Dermis microvascular lymphatic vessel endothelial cell (primary cell): ENCODE data around the gene ITGA2B. TPM values are rescaled to one million over a fixed set of nuclear protein-coding genes. Genes with fewer than 3 reads are reported as not detected.
A peak's percentile ranks its signal among the peaks of the same experiment; 100 is the strongest.
"Not testable (repeated sequence)": the region's sequence is repeated elsewhere in the genome, so short reads cannot be mapped to it uniquely, and the experiment has no call there.

Source experiments
- DNase-seq, 2 donors: peaks; one replicate each; pipeline versions ENCODE4 v3.0.0 to v3.0.0-alpha.2; 2010; ENCODE audit warnings: low read depth in 2 of 2
- total RNA-seq: library from RNA; depleted of rRNA; stranded (reverse); fragments of >200 nt; gene quantifications from 2 replicates; pipeline ENCODE4 v1.2.1, GENCODE V29; 2014

The ITGA2B gene
- total RNA-seq, 1 donor from 2014 or later: 0.13 TPM

- DNase-seq: not testable (repeated sequence)
Measured at GRCh38 chr17:44394112-44394511, 4.7 kb upstream of the ITGA2B start.

DNA sequence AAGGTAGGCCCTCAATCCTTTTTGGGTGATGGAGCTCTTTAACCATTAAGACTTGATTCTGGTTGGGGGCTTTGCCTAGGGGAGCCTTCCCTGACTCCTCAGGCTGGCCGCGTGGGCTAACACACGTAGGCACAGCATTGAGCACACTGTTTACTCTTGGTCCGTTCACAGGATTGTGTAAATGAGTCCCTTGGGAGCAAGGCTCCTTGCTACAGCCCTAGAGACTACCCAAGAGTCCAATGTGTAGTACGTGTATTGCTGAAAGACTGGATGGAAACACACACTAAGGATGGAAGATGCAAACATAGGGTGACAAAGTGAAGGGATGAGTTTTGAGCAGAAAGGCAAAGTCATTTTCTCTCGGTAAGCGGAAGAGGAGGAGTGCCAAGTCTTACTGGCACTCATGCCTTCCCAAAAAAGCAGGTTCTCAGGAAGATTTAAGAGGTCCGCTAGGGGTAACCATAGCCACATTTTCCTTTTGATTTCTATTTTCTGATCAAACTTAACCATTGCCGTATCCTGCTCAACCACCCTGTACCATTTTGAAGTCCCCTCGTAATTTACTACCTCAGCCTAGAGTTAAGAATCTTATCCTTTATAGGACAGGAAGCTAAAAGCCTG is 911 bp upstream of the ITGA2B start:
- DNase-seq: no peak

GRCh38 chr17:44389723-44390202 is 314 bp upstream of the ITGA2B start:
- DNase-seq: no peak

DNA sequence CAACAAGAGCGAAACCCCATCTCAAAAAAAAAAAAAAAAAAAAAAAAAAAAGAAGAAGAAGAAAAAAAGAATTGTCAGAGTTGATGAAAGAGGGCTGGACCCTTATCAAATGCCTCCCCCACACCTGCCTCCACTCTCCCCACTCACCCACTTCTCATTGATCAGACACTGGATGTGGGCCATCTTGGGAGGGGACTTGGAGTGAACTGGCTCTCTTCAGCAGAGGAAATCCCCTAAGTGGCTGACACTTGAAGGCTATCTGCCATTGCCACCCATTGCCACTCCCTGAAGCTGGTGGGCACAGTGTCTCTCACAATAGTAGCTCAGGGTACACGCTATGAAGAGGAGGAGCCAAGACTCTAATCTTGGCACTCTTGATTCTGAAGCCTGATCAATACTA is 1.6 kb downstream of the ITGA2B start:
- DNase-seq: no peak

GRCh38 chr17:44386182-44386525 is 3.3 kb downstream of the ITGA2B start:
- no peak for DNase-seq

DNA sequence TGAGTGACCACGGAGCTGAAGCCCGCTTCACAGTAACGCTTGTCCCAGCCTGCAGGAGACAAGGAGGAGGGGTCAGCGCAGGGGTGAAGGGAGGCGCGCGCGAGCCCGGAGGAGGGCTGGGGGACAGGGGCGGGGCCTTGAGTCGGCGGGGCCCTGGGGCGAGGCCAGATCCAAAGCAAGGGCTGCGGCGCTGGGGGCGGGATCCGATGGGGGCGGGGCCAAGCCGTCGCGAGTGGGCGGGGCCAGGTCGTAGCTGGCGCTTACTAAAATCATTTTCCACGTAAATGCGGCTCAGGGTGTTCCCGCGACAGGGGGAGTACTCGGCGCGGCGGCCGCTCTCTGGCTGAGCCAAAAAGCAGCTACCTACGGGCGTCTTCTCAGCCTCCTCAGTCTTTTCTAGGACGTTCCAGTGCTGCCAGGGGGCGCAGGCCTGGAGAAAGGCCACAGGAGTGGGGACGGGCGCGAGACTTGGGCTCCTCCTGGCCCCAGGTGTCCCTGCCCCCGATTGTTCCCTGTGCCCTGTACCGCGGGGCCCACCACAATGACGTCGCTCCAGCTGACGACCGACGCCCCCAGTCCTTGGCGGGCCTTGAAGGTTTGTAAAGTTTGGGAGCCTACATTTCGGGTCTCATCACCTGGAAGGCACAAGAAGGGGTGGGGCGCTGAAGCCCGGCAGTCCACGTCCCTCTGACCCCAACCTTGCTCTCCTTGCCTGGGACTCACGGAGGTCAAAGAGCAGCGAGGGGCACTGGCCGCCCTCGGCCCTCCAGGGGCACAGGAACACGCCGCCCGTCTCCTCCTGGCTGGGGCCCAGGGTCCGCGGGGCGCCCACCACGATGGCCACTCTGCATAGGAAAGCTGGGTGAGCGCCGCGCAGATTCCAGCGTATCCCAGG is 3.9 kb downstream of the ITGA2B start:
- DNase-seq: peak in 1 of 2 donors; percentile 73

- no peak for DNase-seq
Measured at GRCh38 chr17:44384823-44385286, 4.6 kb downstream of the ITGA2B start.

- no peak for DNase-seq
Measured at GRCh38 chr17:44384281-44384822, 5.1 kb downstream of the ITGA2B start.

DNA sequence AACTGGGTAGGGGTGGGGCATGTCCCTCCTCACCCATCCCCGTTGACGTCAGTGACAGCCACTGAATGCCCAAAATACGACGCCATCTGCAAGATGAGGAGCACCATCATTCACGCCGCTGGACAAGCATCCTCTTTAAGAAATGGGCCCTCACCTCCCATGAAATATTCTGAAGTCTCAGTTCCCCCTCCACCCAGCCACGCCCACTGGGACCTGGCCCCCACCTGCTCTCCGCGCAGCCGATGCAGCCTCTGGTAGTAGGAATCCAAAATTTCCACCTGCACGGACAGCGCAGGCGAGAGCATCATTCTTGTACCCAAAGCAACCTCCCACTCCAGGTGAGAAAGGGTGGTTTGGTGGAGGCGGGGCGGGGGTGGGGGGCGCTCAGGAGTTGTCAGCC is 5.6 kb downstream of the ITGA2B start:
- no peak for DNase-seq

GRCh38 chr17:44383363-44383762 is 6.1 kb downstream of the ITGA2B start:
- DNase-seq: no peak

DNA sequence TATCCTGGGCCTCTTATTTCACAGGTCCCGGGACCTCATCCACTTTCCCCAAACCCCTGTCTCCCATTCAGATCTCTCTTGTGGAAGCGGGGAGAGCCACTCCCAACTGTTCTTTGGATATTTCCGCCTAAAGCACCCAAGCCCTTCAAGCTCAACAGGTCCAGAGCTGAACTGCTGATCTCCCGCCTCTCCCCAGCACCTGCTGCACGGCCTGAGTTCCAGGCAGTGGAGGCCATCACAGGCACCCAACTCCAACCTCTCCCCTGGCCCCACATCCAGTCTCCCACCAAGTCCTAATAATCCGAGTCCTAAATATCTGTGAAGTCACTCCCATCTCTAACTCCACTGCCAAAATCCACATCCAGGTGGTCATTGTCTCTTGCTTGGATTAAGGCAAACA is 6.5 kb downstream of the ITGA2B start:
- no peak for DNase-seq

GRCh38 chr17:44381810-44382305 is 7.6 kb downstream of the ITGA2B start:
- no peak for DNase-seq

DNA sequence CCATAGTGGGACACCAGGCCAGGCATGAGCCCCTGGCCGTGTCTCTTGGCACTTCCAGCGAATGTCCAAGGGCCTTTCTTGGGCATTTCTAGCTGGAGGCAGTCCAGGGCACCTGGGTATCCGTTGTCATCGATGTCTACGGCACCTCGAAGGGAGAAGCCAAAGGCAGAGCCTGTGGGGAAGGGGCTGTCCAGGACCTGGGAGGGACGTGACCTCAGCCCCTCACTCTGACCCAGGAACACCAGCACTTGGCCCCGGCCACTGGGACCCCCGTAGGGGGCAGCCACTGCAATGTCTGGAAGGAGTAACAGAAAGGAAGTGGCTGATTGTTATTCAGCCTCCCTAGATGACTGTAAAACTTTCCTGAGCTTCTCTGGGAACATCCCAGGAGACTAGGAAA is 8.7 kb downstream of the ITGA2B start:
- DNase-seq: no peak

GRCh38 chr17:44379887-44380286 is 9.6 kb downstream of the ITGA2B start:
- DNase-seq: no peak

GRCh38 chr17:44378171-44378705 is 11.2 kb downstream of the ITGA2B start:
- DNase-seq: no peak

GRCh38 chr17:44376779-44377178 is 12.7 kb downstream of the ITGA2B start:
- DNase-seq: no peak

- DNase-seq: no peak
Measured at GRCh38 chr17:44376124-44376523, 13.3 kb downstream of the ITGA2B start.

GRCh38 chr17:44375196-44376017 is 14.0 kb downstream of the ITGA2B start:
- DNase-seq: no peak

DNA sequence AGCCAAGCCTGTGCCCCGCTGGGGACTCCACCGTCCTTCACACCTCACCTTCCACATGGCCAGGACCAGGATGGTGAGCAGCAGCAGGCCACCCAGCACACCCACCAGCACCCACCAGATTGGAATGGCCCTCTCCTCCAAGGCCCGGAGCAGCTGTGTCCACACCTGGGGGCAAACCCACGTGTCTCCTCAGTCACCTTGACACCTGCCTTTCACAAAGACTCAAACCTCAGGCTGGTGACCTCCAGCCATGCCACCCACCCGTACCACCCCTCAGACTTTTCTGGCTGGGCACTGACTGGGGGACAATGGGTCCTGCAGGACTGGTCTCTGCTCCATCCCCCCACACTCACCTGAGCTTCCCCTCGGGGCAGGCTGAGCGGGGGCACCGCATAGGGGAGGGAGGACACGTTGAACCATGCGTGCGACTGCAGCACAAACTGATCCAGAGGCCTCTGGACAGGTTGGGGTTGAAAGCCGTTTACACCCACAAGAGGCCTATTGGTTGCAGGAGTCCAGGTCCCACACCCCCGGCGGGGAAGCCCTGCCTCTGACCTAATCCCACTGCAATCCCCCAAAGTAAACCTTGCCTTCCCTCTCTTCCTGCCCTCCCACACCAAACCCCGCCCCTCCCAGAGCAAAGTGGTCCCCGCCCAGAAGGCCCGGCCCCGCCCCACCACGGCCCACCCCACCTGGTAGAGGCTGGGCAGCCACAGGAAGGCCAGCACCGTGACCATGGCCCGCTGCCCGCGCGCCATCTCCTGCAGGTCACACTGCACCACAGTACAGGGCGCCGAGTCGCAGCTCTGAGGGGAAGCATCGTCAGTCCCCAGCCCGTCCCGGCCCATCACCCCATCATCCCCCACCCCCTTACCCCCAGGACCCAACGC is 14.9 kb downstream of the ITGA2B start:
- DNase-seq: peak in 1 of 2 donors; percentile 17

DNA sequence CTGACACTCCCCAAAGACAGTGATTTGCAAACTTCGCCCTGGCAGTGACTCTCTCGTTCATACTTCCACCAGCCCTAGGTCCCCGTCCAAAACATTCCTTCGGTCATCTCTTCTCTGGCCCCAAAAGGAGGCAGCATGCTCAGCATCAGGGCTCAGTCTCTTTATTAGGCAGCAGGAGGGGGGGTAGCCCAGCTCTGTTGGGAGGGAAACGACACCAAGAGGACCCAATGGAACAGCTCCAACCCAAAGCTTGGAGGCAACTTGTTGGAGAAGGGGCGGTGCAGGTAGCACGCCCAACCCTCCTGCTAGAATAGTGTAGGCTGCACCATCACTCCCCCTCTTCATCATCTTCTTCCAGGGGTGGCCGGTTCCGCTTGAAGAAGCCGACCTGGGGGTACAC is 17.4 kb downstream of the ITGA2B start:
- no peak for DNase-seq
